CD8-positive, alpha-beta memory T cell (primary cell): Measurements from ENCODE around the gene SH3GL3. TPM values are rescaled to one million over a fixed set of nuclear protein-coding genes. Genes with fewer than 3 reads are reported as not detected.

Experiments
- CTCF ChIA-PET: fragments of 350-600 bp; sonication (Branson Sonifier 250); formaldehyde crosslinking; loops from one replicate; lab custom pipeline; 2021; ENCODE audit warnings: antibody characterized with exemption; lab: Charles Lee
- POLR2A ChIA-PET: fragments of 350-600 bp; sonication (Branson Sonifier 250); formaldehyde crosslinking; loops from one replicate; lab custom pipeline; 2021; ENCODE audit warnings: antibody characterized with exemption; lab: Charles Lee
- DNase-seq, 5 donors: peaks; one replicate each; pipeline versions ENCODE4 v3.0.0 to v3.0.0-alpha.2; 2020 to 2022; ENCODE audit warnings: mixed read lengths in 1 of 5
- H3K27ac ChIP-seq: one replicate; pipeline ENCODE4 v1.7.0; 2013; ENCODE audit warnings: low read depth, mild to moderate bottlenecking, low read length, moderate library complexity
- H3K27me3 ChIP-seq: 2 replicates; pipeline ENCODE4 v1.7.0; 2013; ENCODE audit warnings: low read length, mild to moderate bottlenecking; ENCODE audit not compliant: insufficient read depth, poor library complexity, severe bottlenecking
- H3K36me3 ChIP-seq: 2 replicates; pipeline ENCODE4 v1.7.0; 2013; ENCODE audit warnings: mild to moderate bottlenecking, low read length, moderate library complexity; ENCODE audit not compliant: insufficient read depth
- H3K4me1 ChIP-seq: 2 replicates; pipeline ENCODE4 v1.7.0; 2013; ENCODE audit warnings: mild to moderate bottlenecking, low read length, moderate library complexity; ENCODE audit not compliant: insufficient read depth
- H3K4me3 ChIP-seq: 2 replicates; pipeline ENCODE4 v1.7.0; 2013; ENCODE audit warnings: mild to moderate bottlenecking, low read length
- H3K9me3 ChIP-seq: 2 replicates; pipeline ENCODE4 v1.7.0; 2013; ENCODE audit warnings: mild to moderate bottlenecking, low read length
- H3K27ac Mint-ChIP-seq, 8 donors: one replicate each; pipeline ENCODE4 v1.8.0; 2020 to 2021; ENCODE audit warnings: mixed read lengths in 8 of 8, mild to moderate bottlenecking in 6 of 8, inconsistent platforms in 3 of 8, moderate library complexity in 3 of 8
- H3K27me3 Mint-ChIP-seq, 2 donors: one replicate each; pipeline ENCODE4 v1.8.0; 2020 to 2021; ENCODE audit warnings: mixed read lengths in 2 of 2, mild to moderate bottlenecking in 1 of 2, moderate library complexity in 1 of 2
- H3K36me3 Mint-ChIP-seq, 3 donors: one replicate each; pipeline ENCODE4 v1.8.0; 2020 to 2021; ENCODE audit warnings: mixed read lengths in 3 of 3, inconsistent platforms in 1 of 3, mild to moderate bottlenecking in 1 of 3
- H3K4me1 Mint-ChIP-seq, 3 donors: one replicate each; pipeline ENCODE4 v1.8.0; 2020 to 2021; ENCODE audit warnings: mixed read lengths in 3 of 3, inconsistent platforms in 1 of 3, mild to moderate bottlenecking in 1 of 3
- H3K4me3 Mint-ChIP-seq, 7 donors: one replicate each; pipeline ENCODE4 v1.8.0; 2020 to 2021; ENCODE audit warnings: mixed read lengths in 7 of 7, mild to moderate bottlenecking in 6 of 7, moderate library complexity in 4 of 7, inconsistent platforms in 2 of 7
- H3K9me3 Mint-ChIP-seq, 5 donors: one replicate each; pipeline ENCODE4 v1.8.0; 2020 to 2022; ENCODE audit warnings: mixed read lengths in 5 of 5, mild to moderate bottlenecking in 3 of 5, moderate library complexity in 2 of 5, inconsistent platforms in 1 of 5
- polyA plus RNA-seq: library from polyadenylated mRNA; unstranded; fragments of 300-500 nt; fragmentation: Illumina TruSeq; gene quantifications from one replicate; pipeline ENCODE4 v1.2.3, GENCODE V29; 2021
- total RNA-seq, 2 experiments: library from RNA; stranded (reverse); gene quantifications; one replicate each; pipeline ENCODE4 v1.2.3, GENCODE V29; 2021

The SH3GL3 gene
- total and polyA plus RNA-seq, 3 experiments from 2014 or later, result not detected

DNA sequence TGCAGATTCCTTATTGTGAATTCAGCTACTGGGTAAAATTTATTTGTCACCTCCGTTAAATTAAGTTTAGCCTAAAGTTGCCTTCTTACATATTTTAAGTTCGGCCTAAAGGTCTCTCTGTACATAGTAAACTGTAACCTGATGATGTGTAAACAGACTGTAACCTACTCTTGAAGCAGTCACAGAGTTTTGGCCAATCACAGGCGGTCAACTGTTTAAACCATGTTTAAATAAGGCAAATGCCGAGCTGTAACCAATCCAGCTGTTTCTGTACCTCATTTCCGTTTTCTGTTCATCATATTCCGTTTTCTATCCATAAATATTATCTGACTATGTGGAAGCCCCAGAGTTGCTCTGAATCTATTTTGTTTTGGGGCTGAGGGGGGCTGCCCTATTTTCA is 204.4 kb downstream of the SH3GL3 start:
- H3K4me1 ChIP-seq, result no peaks in the 10 kb centered on the region
- H3K27me3 ChIP-seq, result peaks cover 4% of the 10 kb centered on the region
- H3K27ac ChIP-seq, result no peak overlapping the region
- DNase-seq, result no peak
- Mint-ChIP-seq H3K4me1 (no peaks in the 10 kb centered on the region), H3K9me3 (peaks cover 0 to 10% (median 4%) of the 10 kb centered on the region in 5 donors), H3K36me3 (no peaks in the 10 kb centered on the region), H3K4me3 (no peak overlapping the region), H3K27ac (no peak overlapping the region), H3K27me3 (peaks cover 18 to 19% of the 10 kb centered on the region in 2 donors)
- no peaks in the 10 kb centered on the region for H3K9me3 ChIP-seq
- no peaks in the 10 kb centered on the region for H3K36me3 ChIP-seq
- ChIA-PET POLR2A (no interaction called here), CTCF (no interaction called here)
- no peak overlapping the region for H3K4me3 ChIP-seq

DNA sequence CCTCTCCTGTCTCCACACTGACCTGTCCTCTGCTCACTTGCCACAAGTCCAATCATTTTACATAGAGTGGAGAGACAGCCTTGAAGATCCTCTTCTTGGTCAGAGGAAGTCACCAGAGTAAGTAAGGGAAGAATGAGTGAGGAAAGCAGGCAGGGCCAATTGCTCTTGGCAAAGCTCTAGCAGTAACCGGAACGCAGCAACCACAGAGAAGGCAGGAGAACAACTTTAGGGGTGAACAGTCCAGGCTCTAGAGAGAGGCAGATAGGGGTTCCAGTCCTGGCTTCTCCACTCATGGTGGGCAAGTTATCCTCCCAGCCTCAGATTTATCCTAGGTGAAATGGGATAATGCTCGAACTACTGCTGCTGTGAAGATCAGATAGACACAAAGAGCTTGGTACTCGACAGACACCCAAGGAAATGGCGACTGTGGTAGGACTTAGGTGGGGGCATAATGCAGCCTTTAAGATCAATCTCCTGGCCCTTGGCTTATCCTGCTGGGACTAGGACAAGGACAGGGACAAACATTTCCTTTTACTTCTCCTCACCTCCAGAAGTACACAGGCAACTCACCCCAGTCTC is 205.6 kb downstream of the SH3GL3 start:
- H3K9me3 Mint-ChIP-seq, result peaks cover 0 to 10% (median 4%) of the 10 kb centered on the region in 5 donors
- POLR2A ChIA-PET, result no interaction called here
- no peak for DNase-seq
- no peak overlapping the region for H3K27ac ChIP-seq
- H3K27ac Mint-ChIP-seq, result no peak overlapping the region
- H3K36me3 Mint-ChIP-seq, result no peaks in the 10 kb centered on the region
- no peak overlapping the region for H3K4me3 ChIP-seq
- H3K36me3 ChIP-seq, result no peaks in the 10 kb centered on the region
- H3K4me1 Mint-ChIP-seq, result no peaks in the 10 kb centered on the region
- peaks cover 18 to 19% of the 10 kb centered on the region in 2 donors for H3K27me3 Mint-ChIP-seq
- H3K4me3 Mint-ChIP-seq, result no peak overlapping the region
- CTCF ChIA-PET, result no interaction called here
- H3K9me3 ChIP-seq, result no peaks in the 10 kb centered on the region
- H3K4me1 ChIP-seq, result no peaks in the 10 kb centered on the region
- peaks cover 4% of the 10 kb centered on the region for H3K27me3 ChIP-seq

DNA sequence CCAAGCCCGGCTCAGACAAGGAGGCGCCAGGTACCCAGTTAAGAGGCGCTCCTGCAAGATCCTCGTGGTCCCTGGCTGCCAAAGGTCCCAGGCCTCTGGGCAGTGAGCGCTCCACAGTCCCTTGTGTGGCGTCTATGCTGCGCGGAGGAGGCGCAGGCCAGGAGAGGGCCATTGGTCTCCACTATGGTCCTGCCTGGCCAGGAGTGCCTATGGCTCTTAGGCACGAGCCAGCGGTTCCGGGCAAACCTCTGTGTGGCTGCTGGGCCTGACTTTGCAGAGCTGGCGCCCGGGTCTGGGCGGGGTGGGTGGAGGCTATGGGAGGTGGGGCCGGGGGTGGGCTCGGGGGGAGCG is 206.1 kb downstream of the SH3GL3 start:
- Histone ChIP-seq H3K4me3 (no peak overlapping the region), H3K4me1 (no peaks in the 10 kb centered on the region), H3K27me3 (peaks cover 4% of the 10 kb centered on the region), H3K9me3 (no peaks in the 10 kb centered on the region), H3K27ac (no peak overlapping the region), H3K36me3 (no peaks in the 10 kb centered on the region)
- Mint-ChIP-seq H3K9me3 (peaks cover 0 to 10% (median 4%) of the 10 kb centered on the region in 5 donors), H3K27ac (no peak overlapping the region), H3K36me3 (no peaks in the 10 kb centered on the region), H3K4me3 (no peak overlapping the region), H3K4me1 (no peaks in the 10 kb centered on the region), H3K27me3 (peaks cover 18 to 19% of the 10 kb centered on the region in 2 donors)
- CTCF ChIA-PET, result no interaction called here
- no peak for DNase-seq
- POLR2A ChIA-PET, result no interaction called here

DNA sequence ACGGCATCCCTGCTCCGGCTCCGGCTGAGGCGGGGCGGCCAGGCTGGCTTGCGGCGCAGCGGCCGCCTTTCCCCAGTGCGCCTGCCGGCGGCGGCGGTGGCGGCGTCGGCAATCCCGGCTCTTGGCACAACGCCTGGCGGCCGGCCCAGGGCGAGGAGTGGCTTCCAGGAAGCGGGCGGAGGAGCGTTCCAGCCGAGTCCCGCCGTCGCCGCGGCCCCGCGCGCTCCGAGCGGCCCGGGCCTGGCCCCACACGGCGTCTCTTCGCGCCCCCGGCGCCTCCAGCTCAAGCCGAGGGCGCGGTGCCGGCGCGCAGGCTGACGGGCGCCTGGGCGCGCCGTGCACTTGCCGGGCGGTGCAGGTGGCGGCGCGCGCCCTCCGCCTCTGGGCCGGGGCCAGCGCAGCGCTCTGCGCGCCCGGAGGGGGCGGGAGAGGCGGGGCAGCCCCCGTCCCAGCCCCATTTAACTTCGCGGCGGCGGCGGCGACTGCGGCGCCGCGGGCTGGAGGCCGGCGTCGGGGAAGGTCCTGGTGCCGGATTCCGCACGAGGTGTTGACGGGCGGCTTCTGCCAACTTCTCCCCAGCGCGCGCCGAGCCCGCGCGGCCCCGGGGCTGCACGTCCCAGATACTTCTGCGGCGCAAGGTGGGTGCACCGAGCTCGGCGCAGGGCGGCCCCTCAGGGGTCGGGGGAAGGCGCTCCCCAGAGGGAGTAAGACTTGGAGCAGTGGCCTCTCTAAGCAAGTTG is 206.7 kb downstream of the SH3GL3 start, which contains the start of gene ADAMTSL3:
TSS of gene ADAMTSL3 (plus strand) at position 485 of the 740 bp plus-strand sequence. CDS start 1,639 bp downstream, outside the sequence.
- no peaks in the 10 kb centered on the region for H3K36me3 ChIP-seq
- H3K4me3 ChIP-seq, result no peak within 1 kb of the TSS
- H3K27ac ChIP-seq, result no peak within 1 kb of the TSS
- peaks cover 4% of the 10 kb centered on the region for H3K27me3 ChIP-seq
- H3K4me1 Mint-ChIP-seq, result no peaks in the 10 kb centered on the region
- peaks cover 0 to 10% (median 4%) of the 10 kb centered on the region in 5 donors for H3K9me3 Mint-ChIP-seq
- no peak within 1 kb of the TSS for H3K27ac Mint-ChIP-seq
- no peaks in the 10 kb centered on the region for H3K9me3 ChIP-seq
- POLR2A ChIA-PET, result no interaction called here
- CTCF ChIA-PET, result no interaction called here
- H3K4me1 ChIP-seq, result no peaks in the 10 kb centered on the region
- DNase-seq, result no peak
- no peaks in the 10 kb centered on the region for H3K36me3 Mint-ChIP-seq
- peaks cover 18 to 19% of the 10 kb centered on the region in 2 donors for H3K27me3 Mint-ChIP-seq
- H3K4me3 Mint-ChIP-seq, result no peak within 1 kb of the TSS

DNA sequence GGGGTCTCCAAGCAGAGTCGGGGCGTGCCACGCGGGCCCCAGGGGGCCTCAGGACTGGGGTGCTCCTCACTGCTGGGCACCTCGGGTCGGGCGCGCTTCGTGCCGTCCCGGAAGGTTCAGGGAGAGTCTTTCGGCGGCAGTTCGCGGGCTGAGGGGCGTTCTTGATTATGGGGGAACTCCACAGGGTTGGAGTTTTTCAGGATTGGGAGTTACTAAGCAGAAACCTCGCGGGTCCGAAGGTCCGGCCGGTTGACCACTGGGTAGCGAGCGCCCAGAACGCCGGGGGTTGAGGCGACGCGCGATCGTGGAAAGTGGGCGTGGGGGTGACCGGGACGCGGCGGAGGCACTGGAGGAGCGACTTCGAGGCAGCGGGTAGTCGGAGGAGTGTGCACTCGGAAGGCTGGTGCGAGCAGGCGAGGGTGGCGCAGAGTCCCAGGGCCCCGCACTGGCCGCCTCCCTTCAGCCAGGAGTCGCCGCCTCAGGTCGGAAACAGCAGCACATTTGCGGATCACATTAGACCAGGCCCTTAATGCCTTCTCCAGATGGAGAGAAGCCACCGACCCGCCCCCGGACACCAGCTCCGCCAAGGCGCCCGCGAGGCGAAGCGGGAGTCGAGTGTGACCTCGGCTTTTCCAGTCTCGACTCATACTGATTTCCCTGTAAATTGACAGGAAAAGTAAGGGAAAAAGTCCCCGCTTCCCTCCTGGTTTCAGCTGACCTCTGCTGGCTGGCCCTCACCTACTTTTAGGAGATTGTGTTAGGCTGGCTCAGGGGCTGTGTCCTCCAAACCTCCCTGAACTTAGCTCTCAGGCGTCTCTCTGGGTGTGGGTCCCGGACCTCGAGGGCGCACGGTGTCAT is 207.5 kb downstream of the SH3GL3 start:
- Mint-ChIP-seq H3K36me3 (no peaks in the 10 kb centered on the region), H3K4me1 (no peaks in the 10 kb centered on the region), H3K9me3 (peaks cover 0 to 10% (median 4%) of the 10 kb centered on the region in 5 donors), H3K27me3 (peaks cover 18 to 19% of the 10 kb centered on the region in 2 donors), H3K4me3 (no peak overlapping the region), H3K27ac (no peak overlapping the region)
- no peaks in the 10 kb centered on the region for H3K36me3 ChIP-seq
- no peaks in the 10 kb centered on the region for H3K9me3 ChIP-seq
- ChIA-PET POLR2A (no interaction called here), CTCF (no interaction called here)
- H3K4me1 ChIP-seq, result no peaks in the 10 kb centered on the region
- no peak overlapping the region for H3K4me3 ChIP-seq
- peaks cover 4% of the 10 kb centered on the region for H3K27me3 ChIP-seq
- DNase-seq, result no peak
- H3K27ac ChIP-seq, result no peak overlapping the region

DNA sequence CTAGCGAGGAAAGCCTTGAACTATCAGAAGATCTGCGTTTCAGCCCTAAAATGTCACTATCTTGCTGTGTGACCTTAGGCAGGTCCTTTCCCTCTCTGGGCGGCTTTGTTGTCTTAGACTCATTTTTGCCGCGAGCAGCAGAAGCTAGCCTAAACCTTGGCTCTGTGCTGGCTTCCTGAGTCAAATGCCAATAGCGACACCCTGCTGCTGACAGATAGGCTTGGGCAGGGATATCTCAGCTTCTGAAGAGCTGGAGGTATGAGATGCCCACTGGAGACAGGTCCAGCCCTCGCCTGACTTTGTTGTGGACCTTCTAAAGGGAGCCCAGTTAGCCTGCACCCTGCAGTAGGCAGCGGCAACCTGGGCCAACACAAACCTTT is 208.1 kb downstream of the SH3GL3 start:
- ChIA-PET CTCF (no interaction called here), POLR2A (no interaction called here)
- H3K36me3 Mint-ChIP-seq, result no peaks in the 10 kb centered on the region

DNA sequence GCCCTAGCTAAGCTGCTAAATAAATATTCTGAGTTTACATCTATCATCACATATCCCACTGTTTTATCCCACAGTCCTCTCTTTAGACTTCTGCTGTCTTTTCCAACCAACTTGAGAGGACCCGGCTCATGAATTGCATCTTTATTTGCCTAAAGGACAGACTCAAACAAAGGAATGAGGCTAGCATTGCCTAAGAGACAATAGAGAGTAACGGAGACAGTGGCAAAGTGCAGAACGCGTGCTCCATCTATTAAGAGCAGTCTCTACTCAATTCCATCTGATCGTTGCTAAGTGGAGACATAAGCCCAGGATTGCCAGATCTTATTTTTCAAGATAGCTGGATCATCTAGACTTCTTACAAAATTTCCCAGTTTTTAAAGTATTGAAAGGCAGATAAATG is 209.1 kb downstream of the SH3GL3 start:
- H3K9me3 Mint-ChIP-seq, result peaks cover 0 to 5% (median 3%) of the 10 kb centered on the region in 5 donors
- H3K27ac Mint-ChIP-seq, result no peak overlapping the region
- no peaks in the 10 kb centered on the region for H3K36me3 ChIP-seq
- DNase-seq, result no peak
- no peaks in the 10 kb centered on the region for H3K4me1 Mint-ChIP-seq
- no peaks in the 10 kb centered on the region for H3K9me3 ChIP-seq
- H3K4me3 Mint-ChIP-seq, result no peak overlapping the region
- ChIA-PET CTCF (no interaction called here), POLR2A (no interaction called here)
- no peak overlapping the region for H3K4me3 ChIP-seq
- no peaks in the 10 kb centered on the region for H3K36me3 Mint-ChIP-seq
- H3K27me3 Mint-ChIP-seq, result peaks cover 18 to 19% of the 10 kb centered on the region in 2 donors
- no peaks in the 10 kb centered on the region for H3K4me1 ChIP-seq
- H3K27ac ChIP-seq, result no peak overlapping the region
- peaks cover 4% of the 10 kb centered on the region for H3K27me3 ChIP-seq

More for the DNA sequence above, 208.1 kb downstream of the SH3GL3 start:
- Mint-ChIP-seq H3K27ac (no peak overlapping the region), H3K4me1 (no peaks in the 10 kb centered on the region), H3K27me3 (peaks cover 18 to 19% of the 10 kb centered on the region in 2 donors), H3K4me3 (no peak overlapping the region), H3K9me3 (peaks cover 0 to 5% (median 3%) of the 10 kb centered on the region in 5 donors)
- no peak for DNase-seq
- Histone ChIP-seq H3K27me3 (peaks cover 4% of the 10 kb centered on the region), H3K4me3 (no peak overlapping the region), H3K36me3 (no peaks in the 10 kb centered on the region), H3K9me3 (no peaks in the 10 kb centered on the region), H3K4me1 (no peaks in the 10 kb centered on the region), H3K27ac (no peak overlapping the region)
